HG03103 (cell line): Measurements from ENCODE around the gene SCFD1.
"Not testable (repeated sequence)": the region's sequence is repeated elsewhere in the genome, so short reads cannot be mapped to it uniquely, and the experiment has no call there.

Experiments used
- ATAC-seq: cut with Tn5 transposase; IDR thresholded peaks from one replicate; pipeline ENCODE4 v1.9.1; 2021; ENCODE audit warnings: low read depth; ENCODE audit not compliant: unreplicated experiment

The SCFD1 gene

DNA sequence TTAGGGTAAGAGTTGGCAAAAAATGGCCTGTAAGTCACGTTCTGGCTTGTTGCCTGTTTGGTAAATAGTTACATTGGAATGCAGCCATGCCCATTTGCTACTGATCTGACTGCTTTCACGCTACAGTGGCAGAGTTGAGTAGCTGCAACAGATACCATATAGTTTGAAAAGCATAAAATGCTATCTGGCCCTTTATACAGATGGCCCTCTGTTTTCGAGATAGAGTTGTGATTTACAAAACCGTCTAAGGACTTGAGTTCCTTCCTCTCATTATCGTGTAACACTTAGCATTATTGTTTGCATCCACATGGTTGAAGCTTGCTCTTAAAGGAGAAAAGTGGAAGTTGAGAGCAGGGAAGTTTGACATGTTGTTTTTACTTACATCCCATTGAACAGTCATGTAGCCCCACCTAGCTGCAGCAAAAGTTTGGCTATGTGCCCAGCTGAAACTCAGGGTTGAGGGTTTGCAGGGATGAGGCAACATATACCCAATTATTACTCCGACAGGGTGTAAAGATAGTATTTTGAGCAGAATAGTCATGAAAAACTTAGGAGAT lies 11.3 kb upstream of the SCFD1 start:
- no peak for ATAC-seq

DNA sequence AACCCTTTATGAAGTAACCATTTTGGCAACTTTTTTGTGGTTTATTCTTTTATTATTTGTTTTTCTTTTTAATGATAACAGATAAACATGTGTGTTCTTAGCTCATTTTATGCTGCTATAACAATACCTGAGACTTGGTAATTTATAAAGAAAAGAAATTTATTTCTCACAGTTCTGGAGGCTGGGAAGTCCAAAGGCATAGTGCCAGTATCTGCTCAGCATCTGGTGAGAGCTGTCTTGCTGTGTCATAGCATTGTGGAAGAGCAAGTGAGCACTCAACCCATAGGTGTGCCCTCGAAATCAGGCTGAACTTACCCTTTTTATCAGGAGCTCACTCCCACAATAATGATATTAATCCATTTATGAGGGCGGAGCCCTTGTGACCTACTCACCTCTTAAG lies 8.0 kb upstream of the SCFD1 start:
- no peak for ATAC-seq

DNA sequence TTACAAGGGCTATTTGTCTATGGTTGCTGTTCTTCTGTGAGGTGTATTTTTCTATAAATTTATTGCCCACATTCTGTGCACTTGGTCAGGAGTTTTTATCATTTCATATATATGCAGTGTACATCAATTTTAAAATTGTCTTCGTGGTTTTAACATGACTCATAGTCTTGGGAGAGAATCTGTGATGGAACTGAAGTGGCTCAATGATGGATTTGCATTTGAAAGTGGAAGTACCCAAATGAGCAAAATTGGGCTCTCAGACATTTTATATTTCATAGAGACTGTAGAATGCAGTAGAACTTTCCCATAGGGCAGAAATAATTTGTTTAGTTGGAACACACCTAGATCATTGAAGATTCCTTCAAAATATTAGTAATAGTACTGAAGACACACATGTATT lies 1.9 kb upstream of the SCFD1 start:
- ATAC-seq, result peak; percentile 42

DNA sequence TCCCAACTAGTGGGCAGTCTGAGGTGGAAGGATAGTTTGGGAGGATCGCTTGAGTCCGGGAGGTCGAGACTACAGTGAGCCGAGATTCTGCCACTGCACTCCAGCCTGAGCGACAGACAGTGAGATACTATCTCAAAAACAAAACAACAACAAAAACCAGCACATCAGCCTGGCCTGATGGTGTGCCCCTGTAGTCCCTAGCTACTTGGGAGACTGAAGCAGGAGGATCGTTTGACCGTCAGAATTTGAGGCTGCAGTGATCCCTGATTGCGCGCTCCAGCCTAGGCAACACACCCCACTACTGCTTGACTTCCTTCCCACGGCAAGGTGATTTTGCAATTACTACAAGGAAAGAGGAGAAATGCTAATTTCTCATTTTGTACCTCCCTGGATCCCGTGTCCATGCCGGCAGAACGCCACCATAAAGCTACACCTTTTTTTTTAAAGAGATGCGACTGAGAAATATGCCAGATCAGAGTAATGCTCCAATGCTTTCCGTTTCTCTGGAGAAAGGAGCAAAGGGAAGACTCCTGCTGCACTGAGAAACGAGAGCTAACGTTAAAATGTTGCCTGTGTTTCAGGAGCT lies 672 bp upstream of the SCFD1 start:
- peak; percentile 5 for ATAC-seq

DNA sequence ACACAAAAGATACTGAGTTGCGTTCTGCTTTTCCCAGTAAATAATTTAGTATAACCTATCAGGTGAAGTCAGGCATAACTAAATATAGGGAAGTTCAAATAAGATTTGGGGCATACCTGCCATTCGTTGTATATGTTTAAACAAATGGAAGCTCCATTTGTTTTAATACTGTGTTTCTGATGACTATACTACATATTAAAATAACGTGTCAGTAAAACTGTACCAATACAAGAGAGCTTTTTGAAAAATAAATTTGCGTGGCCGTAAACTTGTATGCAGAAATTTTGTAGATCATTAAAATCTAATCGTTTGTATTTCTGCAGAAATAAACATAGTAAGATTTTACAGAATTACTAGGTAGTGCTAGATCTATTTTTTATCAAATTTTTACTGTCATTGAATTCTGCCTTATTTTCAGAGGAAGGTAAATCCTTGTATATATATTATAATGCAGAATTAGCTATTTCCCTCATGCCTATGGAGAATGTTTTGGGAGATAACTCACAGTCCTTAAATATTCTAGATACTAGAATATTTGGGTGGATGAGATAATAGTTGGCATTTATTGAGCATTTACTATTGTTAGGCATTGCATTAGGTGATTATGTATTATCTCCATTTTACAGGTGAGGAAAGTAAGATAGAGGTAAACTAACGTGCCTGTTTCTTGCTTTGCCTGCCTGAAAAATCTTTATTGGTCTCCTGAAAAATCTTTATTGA lies 1.5 kb downstream of the SCFD1 start:
- ATAC-seq, result no peak

- ATAC-seq, result no peak
Observed at GRCh38 chr14:30624132-30624423, 2.0 kb downstream of the SCFD1 start.

- no peak for ATAC-seq
Observed at GRCh38 chr14:30625533-30625932, 3.4 kb downstream of the SCFD1 start.

DNA sequence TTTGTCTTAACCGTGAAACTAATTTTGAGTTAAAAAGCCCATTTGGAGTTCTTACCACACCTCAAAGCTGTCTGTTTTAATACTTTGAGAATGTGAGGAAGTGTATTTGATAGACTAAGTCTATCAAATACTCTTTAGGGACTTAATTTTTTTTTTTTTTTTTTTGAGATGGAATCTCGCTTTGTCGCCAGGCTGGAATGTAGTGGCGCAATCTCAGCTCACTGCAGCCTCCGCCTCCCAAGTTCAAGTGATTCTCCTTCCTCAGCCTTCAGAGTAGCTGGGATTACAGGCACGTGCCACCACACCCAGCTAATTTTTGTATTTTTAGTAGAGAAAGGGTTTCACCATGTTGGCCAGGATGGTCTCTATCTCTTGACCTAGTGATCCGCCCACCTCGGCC lies 7.3 kb downstream of the SCFD1 start:
- not testable (repeated sequence) for ATAC-seq

- no peak for ATAC-seq
Observed at GRCh38 chr14:30630248-30630647, 8.1 kb downstream of the SCFD1 start.

- ATAC-seq, result no peak
Observed at GRCh38 chr14:30632730-30633129, 10.6 kb downstream of the SCFD1 start.

DNA sequence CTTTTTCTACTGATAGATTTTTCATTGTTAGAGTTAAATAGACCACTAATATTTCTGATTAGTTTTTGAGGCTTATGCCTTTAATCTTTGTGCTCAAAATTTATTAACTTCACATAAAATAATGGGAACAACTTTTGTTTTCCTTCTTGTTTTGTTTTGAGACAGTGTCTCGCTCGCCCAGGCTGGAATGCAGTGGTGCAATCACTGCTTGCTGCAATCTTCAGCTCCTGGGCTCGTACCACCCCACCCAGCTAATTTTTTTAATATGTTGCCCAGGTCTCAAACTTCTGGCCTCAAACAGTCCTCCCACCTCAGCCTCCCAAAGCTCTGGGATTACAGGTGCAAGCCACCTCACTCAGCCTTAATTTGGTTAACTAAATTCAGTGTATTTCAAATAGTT lies 16.8 kb downstream of the SCFD1 start:
- ATAC-seq, result no peak

- ATAC-seq, result no peak
Observed at GRCh38 chr14:30641207-30641606, 19.1 kb downstream of the SCFD1 start.

- ATAC-seq, result not testable (repeated sequence)
Observed at GRCh38 chr14:30644462-30644861, 22.3 kb downstream of the SCFD1 start.

DNA sequence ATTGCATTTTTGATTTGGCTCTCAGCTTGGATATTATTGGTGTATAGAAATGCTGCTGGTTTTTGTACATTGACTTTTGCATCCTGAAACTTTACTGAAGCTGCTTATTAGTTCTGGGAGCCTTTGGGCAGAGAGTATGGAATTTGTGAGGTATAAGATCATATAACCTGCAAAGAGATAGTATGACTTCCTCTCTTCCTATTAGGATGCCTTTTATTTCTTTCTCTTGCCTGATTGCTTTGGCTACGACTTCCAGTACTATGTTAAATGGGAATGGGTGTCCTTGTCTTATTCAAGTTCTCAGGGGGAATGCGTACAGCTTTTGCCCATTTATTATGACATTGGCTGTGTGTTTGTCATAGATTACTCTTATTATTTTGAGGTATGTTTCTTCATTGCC lies 23.5 kb downstream of the SCFD1 start:
- no peak for ATAC-seq

DNA sequence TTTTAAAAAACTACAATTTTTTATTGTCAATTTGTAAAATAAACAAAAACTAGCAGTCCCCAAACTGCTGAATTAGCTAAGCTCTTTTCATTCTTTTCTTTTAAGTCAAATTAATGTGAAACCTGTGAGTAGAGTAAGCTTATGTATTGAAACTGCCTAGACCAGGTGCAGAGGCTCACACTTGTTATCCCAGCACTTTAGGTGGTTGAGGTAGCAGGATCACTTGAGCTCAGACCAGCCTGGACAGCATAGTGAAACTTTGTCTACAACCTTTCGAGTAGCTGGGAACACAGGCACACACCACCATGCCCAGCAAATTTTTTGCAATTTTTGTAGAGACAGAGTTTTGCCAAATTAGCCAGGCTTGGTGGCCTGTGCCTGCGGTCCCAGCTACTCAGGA lies 26.4 kb downstream of the SCFD1 start:
- ATAC-seq, result no peak

DNA sequence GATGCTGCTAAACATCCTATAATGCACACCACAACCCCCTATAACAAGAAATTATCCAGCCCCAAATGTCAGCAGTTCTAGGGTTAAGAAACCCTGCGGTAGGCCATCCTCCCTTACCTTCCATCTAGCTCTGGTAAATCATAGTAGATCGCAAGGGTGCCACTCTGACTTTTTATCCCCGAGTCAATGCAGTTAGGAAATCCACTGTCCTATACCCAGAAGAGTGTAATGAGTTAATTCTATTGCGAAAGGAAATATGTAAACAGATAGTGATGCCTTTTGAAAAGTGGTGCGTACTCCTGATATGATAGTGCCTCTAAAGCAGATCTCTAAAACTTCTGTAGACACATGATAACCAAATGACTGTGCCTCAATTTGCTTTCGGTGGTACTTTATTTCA lies 29.8 kb downstream of the SCFD1 start:
- ATAC-seq, result no peak

DNA sequence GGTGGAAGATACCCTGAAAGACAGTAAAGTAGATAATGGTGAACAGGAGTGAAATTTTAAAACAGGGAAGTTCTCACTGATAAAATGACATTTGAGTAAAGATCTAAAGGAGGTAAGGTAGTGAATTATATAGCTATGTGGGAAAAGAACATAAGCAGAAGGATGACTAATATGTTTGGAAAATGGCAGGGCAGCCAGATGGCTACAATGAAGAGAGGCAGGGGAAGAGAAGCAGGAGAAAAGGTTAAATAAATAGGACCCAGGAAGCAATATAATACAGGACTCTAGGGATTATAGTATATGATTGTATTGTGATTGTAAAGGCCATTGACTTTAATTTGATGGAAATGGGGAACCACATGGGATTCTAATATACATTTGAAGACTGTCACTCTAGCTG lies 33.0 kb downstream of the SCFD1 start:
- no peak for ATAC-seq

DNA sequence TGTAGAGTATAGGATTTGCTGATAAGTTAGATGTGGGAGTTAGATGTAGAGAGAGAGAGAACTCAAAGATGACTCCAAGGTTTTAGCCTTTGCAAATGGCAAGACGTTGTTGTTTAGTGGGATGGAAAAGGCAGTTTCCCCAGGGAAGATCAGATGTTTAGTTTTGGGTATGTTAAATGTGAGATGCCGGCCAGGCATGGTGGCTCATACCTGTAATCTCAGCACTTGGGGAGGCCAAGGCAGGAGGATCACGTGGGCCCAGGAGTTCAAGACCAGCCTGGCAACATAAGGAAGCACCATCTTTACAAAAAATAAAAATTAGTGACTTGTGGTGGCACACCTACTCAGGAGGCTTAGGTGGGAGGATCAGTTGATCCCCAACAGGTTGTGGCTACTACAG lies 33.5 kb downstream of the SCFD1 start:
- ATAC-seq, result no peak

DNA sequence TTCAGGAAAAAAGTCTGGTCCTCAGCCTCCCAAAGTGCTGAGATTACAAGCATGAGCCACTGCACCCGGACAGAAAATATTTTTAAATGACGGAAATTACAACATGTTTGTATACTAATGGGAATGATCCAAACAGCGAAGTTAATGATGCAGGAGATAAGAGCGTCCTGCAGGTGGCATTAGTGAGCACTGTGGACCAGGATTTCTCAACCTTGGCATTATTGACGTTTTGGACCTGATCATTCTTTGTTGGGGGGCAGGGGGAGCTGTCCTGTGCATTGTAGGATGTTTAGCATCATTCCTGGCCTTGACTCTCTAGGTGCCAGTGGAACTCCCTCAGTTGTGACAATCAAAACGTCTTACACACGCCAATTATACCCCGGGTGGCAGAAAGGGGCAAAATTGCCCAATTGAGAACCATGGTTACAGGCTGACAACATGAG lies 34.1 kb downstream of the SCFD1 start:
- ATAC-seq, result no peak

GRCh38 chr14:30657050-30657449 lies 34.9 kb downstream of the SCFD1 start:
- ATAC-seq, result no peak

- ATAC-seq, result no peak
Observed at GRCh38 chr14:30657606-30658163, 35.6 kb downstream of the SCFD1 start.

DNA sequence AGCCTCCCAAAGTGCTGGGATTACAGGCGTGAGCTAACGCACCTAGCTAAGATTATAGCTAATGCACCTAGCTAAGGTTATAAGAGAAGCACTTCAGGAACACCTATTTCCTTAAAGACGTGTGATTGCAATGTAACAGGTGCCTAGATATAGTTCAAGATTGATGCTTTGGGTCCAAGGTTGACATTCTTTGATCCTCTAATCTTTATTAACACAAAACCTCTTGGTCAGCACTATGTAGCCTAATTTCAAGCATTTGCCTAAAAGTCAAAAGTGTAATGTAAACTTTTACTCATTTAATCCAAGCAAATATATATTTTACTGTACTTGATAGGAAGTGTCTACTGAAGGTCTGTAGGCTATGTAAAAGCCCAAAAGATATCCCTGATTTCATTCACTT lies 36.5 kb downstream of the SCFD1 start:
- no peak for ATAC-seq
